Measurements from ENCODE around the gene PDK2.

PDK2 gene

DNA sequence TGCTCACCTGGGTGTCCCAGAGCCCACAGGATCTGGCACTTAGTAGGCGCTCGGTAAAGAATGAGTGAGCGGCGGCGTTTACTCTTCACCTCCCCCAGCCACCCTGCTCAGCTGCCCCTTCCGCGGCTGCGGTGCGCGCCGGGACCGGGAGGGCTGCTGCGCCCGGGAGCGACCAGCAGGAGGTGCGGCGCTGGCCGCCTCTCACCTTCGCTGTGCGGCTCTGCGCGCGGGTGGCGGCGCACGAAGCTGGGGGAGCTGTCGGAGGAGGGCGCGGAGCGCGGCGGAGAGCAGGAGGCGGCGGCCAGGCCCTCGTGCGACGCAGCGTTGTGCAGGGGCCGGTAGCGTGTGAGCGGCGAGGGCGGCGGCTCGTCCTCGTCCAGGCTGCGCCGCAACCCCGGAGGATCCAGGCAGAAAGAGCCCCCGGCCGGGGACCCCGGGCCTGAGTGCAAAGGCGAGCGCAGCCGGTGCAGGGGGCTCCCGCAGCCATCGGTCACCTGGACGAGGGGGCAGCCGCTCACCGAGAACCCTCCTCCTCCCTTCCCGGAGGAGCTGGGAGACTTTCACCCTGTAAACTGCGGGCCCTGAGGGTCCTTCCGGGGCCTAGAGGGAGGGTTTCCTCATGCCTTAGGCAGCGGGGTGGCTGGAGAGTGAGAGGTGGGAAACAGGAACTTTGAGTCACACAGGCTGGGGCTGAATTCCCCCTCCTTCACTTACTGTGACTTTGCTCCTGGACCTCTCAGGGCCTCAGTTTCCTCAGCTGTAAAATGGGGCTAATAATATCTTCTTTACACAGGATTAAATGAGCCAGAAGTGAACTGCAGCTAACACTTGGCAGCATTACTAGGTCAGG is 22.3 kb downstream of the PDK2 start:
- DNase-seq (ENCODE audit: low read depth in 3 of 3, low spot score in 1 of 3), result peak in 2 of 3 donors; percentile 31 to 46

DNA sequence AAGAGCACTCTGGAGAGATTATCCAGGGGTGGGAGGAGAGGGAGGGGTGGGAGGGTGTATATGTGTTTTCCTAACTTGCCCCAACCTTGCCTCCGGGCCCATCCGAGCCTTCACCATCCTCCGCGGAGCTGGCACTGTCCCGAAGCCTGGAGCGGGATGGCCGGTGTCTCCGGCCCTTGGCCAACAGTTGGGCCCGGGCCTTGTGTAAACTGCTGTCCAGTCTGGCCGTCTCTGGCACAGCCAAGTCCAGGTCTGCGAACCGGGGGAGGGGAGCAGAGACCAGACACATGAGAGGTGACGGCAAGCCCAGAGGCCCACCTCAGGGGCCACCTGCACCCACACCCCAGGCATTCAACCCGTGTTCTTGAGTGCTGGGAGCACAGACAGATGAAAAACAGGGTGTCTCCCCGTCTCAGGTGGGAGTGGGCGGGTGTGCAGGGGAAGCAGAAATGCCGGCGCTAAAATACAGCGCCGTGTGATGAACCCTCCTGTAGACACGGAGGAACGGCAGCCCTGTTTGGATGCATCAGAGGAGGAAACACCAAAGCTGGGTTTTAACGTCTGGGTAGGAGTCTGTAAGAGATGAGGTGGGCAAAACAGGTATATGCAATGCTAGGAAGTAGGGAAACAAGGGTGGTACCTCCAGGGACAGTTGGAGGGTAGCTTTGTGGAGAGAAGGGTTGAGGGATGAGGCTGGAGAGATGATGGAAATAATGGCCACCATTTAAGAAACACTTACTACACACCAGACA is 23.1 kb downstream of the PDK2 start:
- DNase-seq (ENCODE audit: low read depth in 3 of 3, low spot score in 1 of 3), result no peak

DNA sequence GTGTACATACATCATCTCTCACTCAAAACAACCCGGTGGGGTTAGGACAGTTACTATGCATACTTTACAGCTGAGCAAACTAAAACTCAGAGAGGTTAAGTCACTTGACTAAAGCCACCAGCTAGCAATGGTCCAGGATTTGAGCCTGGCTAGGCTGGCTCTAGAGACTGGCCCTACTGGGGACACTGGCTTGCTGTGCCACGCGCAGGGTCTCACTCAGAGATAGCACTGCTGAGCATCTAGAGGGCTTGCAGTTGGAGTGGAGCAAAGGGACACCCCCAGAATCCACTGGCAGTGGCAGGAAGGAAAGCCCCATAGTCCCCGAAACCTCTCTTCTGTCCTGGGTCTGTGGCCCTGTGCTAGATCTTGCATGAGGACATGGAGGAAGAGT is 23.7 kb downstream of the PDK2 start:
- DNase-seq (ENCODE audit: low read depth in 3 of 3, low spot score in 1 of 3), result no peak

DNA sequence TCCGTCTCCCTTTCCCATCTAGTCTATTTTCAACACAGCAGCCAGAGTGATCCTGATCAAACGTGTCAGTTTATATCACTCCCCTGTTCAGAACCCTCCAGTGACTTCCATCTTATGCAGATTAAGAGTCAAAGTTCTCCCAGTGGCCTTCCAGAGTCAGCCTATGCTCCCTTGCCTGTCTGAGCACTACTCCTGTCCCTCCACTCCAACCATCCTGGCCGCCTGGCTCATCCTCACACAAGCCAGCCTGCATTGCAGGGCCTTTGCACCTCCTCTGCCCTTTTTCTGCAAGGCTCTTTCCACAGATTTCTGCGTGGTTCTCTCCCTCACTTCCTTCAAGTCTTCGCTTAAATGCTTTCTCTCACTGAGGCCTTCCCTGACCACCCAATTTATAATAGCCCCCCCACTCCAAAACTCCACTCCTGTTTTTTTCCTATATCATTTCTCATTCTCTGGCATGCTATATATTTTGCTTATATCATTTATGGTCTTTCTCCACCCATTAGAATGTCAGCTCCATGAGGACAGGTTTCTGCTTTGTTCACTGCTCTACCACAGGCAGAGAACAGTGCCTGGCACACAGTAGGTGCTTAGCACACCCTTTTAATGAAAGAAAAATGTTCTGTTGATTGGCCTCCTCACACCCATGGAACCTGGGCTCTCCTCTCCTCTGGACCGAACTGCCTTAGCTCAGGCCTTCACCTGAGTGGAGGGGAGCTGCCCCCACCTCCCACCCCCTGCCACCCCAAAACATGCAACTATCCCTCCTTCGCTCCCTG is 25.5 kb downstream of the PDK2 start:
- DNase-seq (ENCODE audit: low read depth in 3 of 3, low spot score in 1 of 3), result no peak

DNA sequence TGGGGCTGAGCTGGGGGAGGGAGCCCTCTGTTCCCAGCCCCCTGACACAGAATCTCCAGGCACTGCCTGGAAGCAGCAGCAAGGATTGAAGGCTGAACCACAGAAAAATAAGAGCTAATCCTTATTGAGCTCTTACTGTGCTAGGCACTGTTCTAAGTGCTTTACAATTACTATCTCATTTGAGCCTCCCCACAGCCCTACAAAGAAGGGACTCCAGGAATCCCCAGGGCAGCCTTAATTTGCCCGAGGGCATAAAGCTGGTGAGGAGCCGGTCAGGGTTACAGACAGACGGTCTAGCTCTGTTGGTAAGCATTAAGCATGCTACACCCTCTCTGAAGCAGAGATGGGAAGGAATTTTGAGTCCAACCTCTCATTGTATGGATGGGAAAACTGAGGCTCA is 27.8 kb downstream of the PDK2 start:
- DNase-seq (ENCODE audit: low read depth in 3 of 3, low spot score in 1 of 3), result no peak

DNA sequence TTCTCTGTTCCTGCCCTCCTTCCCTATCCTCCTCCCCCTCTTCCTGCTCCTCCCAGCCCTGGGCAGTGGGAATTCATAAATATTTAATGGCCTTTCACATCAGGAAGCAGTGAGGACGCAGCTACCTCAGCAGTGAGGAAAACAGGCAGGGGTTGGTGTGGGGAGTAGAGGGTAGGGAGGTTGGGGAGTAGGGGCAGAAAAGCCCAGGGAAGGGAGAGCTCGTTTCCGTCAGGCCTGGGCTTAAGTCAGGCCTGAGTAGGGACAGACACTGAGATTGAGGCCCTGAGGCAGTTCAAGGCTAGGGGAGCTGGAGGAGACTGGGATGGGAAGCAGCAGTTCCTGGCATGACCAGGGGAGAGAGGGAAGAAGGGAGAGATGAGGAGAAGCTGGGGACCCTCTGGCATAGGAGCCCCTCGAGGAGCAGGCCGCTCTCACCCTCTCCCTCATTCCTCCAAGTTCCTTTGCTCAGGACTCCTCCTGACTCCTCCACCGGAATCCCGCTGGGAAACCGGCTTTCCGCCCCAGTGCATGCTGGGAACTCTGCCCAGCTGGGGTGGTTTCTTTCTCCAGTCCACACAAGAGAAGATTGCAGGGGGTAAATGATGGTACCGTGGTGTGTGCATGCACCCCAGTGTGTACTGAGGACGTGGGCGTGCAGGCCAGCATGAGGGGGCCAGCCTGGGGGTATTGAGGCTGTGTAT is 28.6 kb downstream of the PDK2 start:
- no peak for DNase-seq (ENCODE audit: low read depth in 3 of 3, low spot score in 1 of 3)

DNA sequence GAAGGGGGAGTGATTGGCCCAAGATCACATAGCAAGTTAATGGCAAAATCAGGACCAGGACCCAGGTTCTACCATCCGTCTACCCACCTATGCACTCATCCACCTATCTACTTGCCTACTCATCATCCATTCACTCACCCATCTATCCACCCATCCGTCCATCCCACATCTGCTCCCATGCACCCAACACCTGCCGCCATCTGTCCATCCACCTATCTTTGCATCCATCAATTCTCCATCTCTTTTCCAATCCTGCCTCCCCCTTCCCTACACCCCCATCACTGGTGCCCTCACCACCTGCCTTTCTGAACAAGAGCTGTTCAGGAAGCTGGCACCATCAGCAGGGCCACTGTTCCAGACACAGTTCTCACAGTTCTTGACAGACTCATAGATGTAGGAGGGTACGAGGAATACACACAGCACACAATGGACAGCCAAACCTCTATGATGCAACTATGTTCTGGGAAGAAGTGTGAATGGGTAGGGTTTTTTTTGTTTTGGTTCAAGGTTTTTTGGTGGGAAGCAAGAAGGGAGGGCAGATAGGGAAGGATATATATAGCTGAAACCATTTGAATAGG is 30.4 kb downstream of the PDK2 start:
- DNase-seq (ENCODE audit: low read depth in 3 of 3, low spot score in 1 of 3), result no peak

DNA sequence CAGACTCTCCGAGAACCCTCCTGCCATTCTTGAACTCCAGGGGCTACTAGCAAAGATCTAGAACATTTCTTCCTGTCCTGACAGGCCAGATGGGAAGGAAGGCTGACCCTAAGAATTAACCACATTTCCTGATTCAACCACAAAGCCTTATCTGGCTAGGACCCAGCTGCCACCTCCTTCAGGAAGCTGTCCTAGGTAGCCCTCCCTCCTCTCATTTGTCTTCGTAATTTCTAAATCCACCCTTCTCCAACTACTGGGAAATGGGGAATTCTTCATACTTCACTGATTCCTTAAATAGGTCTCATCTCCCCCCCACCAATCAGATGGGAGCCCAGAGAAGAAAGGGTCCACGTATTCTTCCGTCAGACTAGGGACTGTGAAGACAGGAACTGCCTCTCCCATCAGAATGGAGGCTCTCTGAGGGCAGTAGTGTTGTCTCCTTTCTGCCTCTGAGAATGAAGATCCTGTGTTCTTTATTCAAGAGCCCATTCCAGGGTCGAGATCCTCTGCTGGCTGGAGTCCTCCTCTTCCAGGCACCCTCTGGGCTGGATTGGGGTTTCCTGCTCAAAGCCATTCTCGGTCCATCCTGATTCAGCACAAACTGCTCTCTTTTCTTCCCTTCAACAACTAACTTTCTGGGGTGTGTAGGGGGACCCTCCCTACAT is 32.7 kb downstream of the PDK2 start:
- DNase-seq (ENCODE audit: low read depth in 3 of 3, low spot score in 1 of 3), result no peak

DNA sequence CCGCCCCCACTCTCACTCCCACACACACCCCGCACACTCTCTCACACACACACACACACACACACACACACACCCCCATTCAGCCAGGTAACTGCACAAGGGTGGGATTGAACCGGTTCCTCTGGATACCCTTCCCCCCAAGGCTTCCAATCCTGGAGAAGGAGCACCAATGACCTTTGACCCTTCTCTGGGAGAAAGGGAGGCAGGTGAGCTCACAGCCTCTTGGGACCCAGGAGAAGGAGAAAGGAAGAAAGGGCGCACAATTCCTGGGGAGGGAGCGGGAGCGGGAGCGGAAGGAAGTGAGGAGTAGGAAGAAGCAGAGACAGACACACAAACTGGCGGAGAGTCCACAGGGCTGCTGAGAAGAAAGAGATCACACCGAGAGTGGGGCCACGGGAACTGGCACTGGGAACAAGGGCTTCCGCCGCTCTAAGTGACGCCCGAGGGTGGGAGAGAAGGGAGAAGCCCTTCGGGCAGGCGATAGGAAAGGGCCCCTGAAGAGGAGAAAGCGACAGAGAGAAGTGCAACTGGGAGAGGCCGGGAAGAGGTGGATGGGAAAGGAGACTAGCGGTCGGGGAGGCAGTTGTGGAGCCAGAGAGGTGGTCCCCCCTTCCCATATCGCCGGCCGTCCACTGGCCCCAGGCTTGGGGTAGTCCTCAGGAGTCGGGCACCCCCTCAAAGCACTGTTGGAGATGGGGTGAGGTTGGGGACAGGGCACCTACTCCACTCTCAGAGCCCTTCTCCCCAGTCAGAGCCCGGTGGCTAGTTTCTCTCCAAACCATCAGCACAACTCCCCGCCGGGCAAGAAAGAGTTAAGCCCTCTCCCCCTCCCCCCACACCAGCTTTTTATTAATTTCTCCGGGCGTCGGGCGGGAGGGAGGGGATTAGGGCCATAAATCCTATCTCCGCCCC is 33.5 kb downstream of the PDK2 start:
- no peak for DNase-seq (ENCODE audit: low read depth in 3 of 3, low spot score in 1 of 3)

DNA sequence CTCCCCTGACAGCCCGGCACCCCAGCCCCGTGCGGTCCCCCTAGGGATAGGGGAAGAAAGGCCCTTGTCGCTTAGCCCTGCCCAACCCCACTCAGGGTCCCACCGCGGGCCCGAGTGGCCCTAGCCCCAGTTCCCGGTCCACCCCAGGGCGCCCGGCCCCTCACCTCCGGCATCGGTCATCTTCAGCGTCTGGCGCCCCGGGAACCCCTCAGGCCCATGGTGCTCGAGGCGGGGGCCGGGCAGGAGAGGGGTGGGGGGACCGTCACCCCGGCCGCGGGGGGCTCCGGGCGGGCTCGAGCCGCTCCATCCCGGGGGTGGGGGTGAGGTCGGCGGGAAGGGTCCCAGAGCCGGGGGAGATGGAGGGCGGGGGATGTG is 34.2 kb downstream of the PDK2 start:
- DNase-seq (ENCODE audit: low read depth in 3 of 3, low spot score in 1 of 3), result no peak

DNA sequence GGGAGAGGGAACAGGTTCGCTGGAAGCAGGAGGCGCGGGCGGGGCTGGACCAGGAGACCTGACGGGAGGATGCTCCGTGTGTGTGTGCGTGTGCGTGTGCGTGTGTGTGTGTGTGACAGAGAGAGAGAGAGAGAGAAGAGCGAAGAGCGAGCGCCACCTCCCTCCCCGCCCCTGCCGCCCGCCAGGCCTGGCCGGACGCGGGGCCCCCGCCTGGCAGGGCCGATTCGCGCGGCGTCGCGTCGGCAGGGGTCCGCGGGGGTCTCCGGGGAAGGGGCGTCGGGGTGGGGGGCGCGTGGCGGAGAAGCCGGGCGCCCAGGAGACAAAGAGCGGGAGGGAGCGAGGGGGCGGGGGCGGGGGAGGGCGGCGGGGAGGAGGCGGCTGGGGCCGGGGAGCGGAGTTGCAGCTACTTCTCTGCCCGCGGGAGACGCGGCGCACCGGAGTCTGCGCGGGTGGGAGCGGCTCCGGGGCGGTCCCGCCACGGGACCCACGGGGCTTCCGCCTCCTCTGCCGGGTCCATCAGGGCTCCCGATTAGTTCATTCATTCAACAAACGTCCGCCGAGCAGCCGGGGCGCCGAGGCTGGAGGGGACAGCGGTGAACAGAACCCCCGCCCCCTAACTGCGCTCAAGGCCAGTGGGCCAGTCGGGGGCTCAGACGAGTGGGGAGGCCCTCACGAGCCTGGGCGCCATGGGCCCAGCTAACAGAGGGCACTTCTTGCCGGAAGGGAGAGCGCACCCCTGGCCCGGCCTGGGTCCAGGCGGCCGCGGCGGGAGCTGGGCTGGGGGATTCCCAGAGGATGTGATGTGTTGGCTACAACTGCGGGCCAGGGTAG is 34.8 kb downstream of the PDK2 start, which contains the start of gene SAMD14:
Gene SAMD14 (minus strand): TSS at position 433 of the 831 bp plus-strand sequence. CDS start 5,201 bp downstream, outside the sequence.
- DNase-seq (ENCODE audit: low read depth in 3 of 3, low spot score in 1 of 3), result no peak

DNA sequence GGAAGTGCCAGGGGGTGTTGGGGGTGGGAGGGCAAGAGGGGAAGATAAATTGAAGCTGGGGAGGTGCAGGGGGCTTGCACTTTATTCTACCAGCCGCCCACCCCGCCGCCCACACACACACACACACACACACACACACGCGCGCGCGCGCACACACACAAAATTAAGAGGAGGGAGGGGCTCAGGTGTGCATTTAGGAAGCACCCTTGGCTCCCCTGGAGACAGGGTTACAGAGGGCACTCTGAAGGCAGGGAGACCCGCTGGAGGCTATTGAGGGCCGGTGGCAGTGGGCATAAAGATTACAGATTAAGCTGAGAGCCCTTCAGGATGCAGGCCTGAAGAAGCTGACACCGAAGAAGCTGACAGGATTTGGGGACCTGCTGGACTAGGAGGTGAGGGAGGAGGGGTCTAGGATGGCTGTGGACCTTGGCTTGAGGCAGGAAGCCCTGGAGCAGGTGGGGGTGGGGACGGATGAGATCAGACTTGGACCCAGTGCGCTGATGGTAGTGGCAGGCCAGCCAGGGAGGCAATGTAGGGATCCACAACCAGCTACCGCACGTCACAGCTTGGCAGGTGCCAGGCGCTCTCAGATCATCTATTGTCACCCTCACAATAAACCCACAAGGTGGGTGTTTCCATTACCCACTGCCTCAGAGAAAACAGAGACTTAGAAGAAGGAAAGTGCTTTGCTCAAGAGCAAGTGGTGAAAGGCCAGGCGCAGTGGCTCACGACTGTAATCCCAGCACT is 35.6 kb downstream of the PDK2 start:
- no peak for DNase-seq (ENCODE audit: low read depth in 3 of 3, low spot score in 1 of 3)

DNA sequence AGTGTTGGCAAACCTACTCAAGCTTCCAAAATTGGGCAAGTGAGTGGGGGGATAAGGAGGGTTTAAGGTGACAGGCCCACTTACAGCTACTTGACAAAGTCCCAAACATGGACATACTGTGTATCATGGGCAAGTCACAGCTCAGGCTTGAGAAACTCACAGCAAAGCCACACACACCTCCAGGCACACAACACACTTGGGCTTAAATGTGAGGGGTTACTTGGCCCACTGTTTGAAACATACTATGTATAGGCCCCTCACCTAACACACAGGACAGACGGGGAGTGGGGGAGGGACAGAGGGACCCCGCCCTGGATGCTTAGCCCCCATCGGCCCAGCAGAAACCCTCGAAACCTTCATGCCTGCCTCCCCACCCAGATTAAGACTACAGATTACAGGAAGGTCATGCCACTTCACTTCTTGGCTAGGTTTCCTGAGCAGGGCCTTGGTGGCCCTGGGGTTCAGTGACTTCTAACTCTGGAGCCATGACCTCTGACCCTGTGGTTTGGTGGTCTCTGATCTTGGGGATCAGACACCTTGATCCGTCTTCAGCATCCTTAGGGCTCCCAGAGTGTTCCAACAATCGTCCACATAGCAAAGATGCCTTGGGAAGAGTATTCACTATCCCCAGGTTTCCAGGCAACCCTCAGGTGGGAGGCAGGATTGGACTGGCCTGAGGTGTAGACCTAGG is 37.1 kb downstream of the PDK2 start:
- DNase-seq (ENCODE audit: low read depth in 3 of 3, low spot score in 1 of 3), result no peak

DNA sequence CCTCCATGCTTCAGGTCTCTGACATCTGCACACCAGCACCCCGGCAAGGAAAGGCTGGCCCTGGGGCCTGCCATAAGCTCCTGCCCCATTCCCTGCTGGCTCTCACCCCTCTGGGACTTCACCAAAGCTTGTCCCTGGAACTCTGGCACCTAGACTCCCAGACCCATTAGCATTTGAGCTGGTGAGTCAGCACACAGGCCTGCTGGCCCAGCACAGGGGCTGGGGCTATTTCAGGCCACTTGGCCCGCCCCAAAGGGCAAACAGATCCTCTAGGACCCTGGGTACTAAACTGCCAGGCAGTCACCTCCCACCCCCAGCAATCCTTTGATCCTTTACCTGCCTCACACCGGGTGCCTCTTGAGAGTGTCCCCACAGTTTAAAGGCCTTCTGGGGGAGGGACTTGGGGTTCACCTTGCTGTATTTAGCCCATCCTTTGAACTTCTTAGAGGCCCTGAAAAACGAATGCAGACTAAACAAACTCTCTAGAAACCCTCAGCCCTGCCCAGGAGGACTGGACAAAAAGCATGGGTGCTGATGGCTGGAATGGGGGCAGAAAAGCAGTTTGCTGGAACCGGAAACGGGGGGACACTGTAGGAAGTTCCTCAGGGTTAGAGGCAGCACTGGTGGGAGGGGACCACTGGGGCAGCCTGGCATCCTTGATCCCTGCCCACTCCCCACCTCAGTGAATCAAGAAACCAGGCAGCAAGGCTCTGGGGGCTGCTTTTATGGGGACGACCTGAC is 38.0 kb downstream of the PDK2 start:
- no peak for DNase-seq (ENCODE audit: low read depth in 3 of 3, low spot score in 1 of 3)

DNA sequence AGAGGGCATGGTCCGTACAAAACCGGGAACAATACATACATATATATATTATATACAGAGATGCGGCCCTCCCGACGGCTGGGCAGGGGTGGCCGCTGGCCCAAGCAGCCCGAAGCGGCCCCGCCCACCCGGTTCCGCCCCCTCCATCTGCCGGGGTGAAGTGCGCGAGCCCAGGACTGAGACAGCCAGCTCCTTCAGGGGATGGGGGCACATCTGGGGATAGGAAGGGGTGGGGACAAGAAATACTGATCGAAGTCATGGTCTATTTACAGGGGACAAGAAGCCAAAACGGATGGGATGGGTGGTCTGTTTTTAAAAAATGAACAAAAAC is 38.6 kb downstream of the PDK2 start:
- DNase-seq (ENCODE audit: low read depth in 3 of 3, low spot score in 1 of 3), result no peak

Measured in stimulated activated CD4-positive, alpha-beta T cell treated with anti-CD3 and anti-CD28 coated beads, TNF-alpha, amount 100 ng/mL, for 1 hour (primary cell).